Esophagus muscularis mucosa (tissue), 4 donors: Measurements from ENCODE around the gene RGPD6.
"Not testable (repeated sequence)": the region's sequence is repeated elsewhere in the genome, so short reads cannot be mapped to it uniquely, and the experiment has no call there.

Source experiments
- EP300 ChIP-seq: sonication (generic); formaldehyde crosslinking; IDR thresholded peaks from one replicate; pipeline ENCODE4 v1.6.1; 2017; ENCODE audit warnings: antibody characterized with exemption
- POLR2A ChIP-seq: fragments of 450-650 bp; IDR thresholded peaks from one replicate; pipeline ENCODE4 v1.6.1; 2017; ENCODE audit warnings: antibody characterized with exemption, moderate library complexity, mild to moderate bottlenecking, low read depth
- POLR2AphosphoS5 ChIP-seq, 2 donors: sonication (generic); formaldehyde crosslinking; IDR thresholded peaks; one replicate each; pipeline ENCODE4 v1.6.1; 2017; ENCODE audit warnings: antibody characterized with exemption in 2 of 2
- TF ChIP-seq, protein P1 (sequence below), 3 experiments: fragments of 200-600 bp in 2 of 3; fragments of 450-650 bp in 1 of 3; sonication (generic) in 2 of 3; IDR thresholded peaks; one replicate each; pipeline ENCODE4 v1.5.1; 2017 to 2019; ENCODE audit warnings: antibody characterized with exemption in 3 of 3, mild to moderate bottlenecking in 2 of 3, moderate library complexity in 1 of 3

DNA sequence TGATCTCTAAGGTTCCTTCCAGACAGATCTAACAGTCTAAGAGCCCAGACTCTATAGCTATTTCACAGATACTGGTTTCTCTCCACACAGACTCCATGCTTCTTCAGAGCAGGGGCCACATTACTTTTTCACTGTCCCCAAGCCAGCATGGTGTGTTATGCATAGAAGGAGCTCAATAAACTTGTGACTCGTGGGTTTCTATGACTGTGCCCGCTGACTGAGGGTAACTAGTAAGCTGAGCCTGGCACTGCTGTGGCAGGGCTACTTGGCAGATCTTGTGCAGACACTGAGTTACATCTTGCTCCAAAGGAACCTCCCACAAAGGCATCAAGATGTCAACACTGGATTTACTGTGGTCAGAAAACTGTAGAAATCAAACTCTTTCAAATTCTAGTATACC, 15.0 kb upstream of the RGPD6 start:
- TF ChIP-seq, protein P1, sequence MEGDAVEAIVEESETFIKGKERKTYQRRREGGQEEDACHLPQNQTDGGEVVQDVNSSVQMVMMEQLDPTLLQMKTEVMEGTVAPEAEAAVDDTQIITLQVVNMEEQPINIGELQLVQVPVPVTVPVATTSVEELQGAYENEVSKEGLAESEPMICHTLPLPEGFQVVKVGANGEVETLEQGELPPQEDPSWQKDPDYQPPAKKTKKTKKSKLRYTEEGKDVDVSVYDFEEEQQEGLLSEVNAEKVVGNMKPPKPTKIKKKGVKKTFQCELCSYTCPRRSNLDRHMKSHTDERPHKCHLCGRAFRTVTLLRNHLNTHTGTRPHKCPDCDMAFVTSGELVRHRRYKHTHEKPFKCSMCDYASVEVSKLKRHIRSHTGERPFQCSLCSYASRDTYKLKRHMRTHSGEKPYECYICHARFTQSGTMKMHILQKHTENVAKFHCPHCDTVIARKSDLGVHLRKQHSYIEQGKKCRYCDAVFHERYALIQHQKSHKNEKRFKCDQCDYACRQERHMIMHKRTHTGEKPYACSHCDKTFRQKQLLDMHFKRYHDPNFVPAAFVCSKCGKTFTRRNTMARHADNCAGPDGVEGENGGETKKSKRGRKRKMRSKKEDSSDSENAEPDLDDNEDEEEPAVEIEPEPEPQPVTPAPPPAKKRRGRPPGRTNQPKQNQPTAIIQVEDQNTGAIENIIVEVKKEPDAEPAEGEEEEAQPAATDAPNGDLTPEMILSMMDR (IDR thresholded peaks at IDR 0.05), result not testable (repeated sequence)
- TF ChIP-seq POLR2A; POLR2AphosphoS5 (IDR thresholded peaks at IDR 0.05); EP300: not testable (repeated sequence)
